Smooth muscle cell (in vitro differentiated cells): ENCODE results near the gene ACSBG1. TPM values are rescaled to one million over a fixed set of nuclear protein-coding genes. Genes with fewer than 3 reads are reported as not detected.
"Not testable (repeated sequence)": the region's sequence is repeated elsewhere in the genome, so short reads cannot be mapped to it uniquely, and the experiment has no call there.

ENCODE experiments used
- DNase-seq: peaks from one replicate; lab custom pipeline; 2025; ENCODE audit not compliant: unreplicated experiment; lab: John Stamatoyannopoulos, UW
- H2AFZ ChIP-seq: fragments of 200-600 bp; sonication (generic); 2 replicates; pipeline ENCODE4 v1.6.0; 2016; ENCODE audit warnings: antibody characterized with exemption, low read depth, mild to moderate bottlenecking
- H3F3A ChIP-seq: fragments of 200-600 bp; sonication (generic); 2 replicates; pipeline ENCODE4 v1.6.0; 2017; ENCODE audit warnings: antibody characterized with exemption, low read depth
- H3K27ac ChIP-seq: fragments of 200-600 bp; sonication (generic); 2 replicates; pipeline ENCODE4 v1.5.1; 2016; ENCODE audit warnings: low read depth, mild to moderate bottlenecking
- H3K27me3 ChIP-seq: fragments of 200-600 bp; sonication (generic); 2 replicates; pipeline ENCODE4 v1.6.1; 2016; ENCODE audit warnings: low read depth, mild to moderate bottlenecking
- H3K36me3 ChIP-seq: fragments of 200-600 bp; sonication (generic); 2 replicates; pipeline ENCODE4 v1.5.1; 2016; ENCODE audit warnings: low read depth
- H3K4me1 ChIP-seq: fragments of 200-600 bp; sonication (generic); 2 replicates; pipeline ENCODE4 v1.5.1; 2016; ENCODE audit warnings: low read depth
- H3K4me2 ChIP-seq: fragments of 200-600 bp; sonication (generic); 2 replicates; pipeline ENCODE4 v1.6.0; 2016; ENCODE audit warnings: mild to moderate bottlenecking
- H3K4me3 ChIP-seq: fragments of 200-600 bp; sonication (generic); 2 replicates; pipeline ENCODE4 v1.5.1; 2016; ENCODE audit warnings: mild to moderate bottlenecking
- H3K79me2 ChIP-seq: fragments of 200-600 bp; sonication (generic); 2 replicates; pipeline ENCODE4 v1.6.0; 2016; ENCODE audit warnings: low read depth, mild to moderate bottlenecking
- H3K9ac ChIP-seq: fragments of 200-600 bp; sonication (generic); 2 replicates; pipeline ENCODE4 v1.6.0; 2016; ENCODE audit warnings: low read depth
- H3K9me3 ChIP-seq: fragments of 200-600 bp; sonication (generic); replicated peaks from 2 replicates; pipeline ENCODE4 v1.5.1; 2016; ENCODE audit warnings: low read depth
- H4K20me1 ChIP-seq: fragments of 200-600 bp; sonication (generic); 2 replicates; pipeline ENCODE4 v1.6.0; 2016; ENCODE audit warnings: low read depth
- WGBS: methylation state at CpG from one replicate; pipeline ENCODE4 v1.1.7; 2016; ENCODE audit warnings: low lambda C conversion rate; 5-methylcytosine and 5-hydroxymethylcytosine counted together
- polyA plus RNA-seq: library from polyadenylated mRNA; unstranded; fragments of >200 nt; fragmentation: Nextera tagmentation; extraction: Ambion mirVana; gene quantifications from 2 replicates; pipeline ENCODE4 v1.2.1, GENCODE V29; 2016
- total RNA-seq: library from RNA; depleted of rRNA; stranded (reverse); fragments of >200 nt; gene quantifications from 2 replicates; pipeline ENCODE4 v1.2.3, GENCODE V29; 2014
- TF ChIP-seq, protein P1 (sequence below): fragments of 200-600 bp; sonication (generic); IDR thresholded peaks from 2 replicates; pipeline ENCODE4 v1.5.1; 2017; ENCODE audit warnings: borderline replicate concordance, mild to moderate bottlenecking, antibody characterized with exemption; ENCODE audit not compliant: insufficient read depth, poor library complexity, severe bottlenecking

Gene ACSBG1
- total and polyA plus RNA-seq, 2 experiments from 2014 or later: under 0.01 to 0.22 TPM

DNA sequence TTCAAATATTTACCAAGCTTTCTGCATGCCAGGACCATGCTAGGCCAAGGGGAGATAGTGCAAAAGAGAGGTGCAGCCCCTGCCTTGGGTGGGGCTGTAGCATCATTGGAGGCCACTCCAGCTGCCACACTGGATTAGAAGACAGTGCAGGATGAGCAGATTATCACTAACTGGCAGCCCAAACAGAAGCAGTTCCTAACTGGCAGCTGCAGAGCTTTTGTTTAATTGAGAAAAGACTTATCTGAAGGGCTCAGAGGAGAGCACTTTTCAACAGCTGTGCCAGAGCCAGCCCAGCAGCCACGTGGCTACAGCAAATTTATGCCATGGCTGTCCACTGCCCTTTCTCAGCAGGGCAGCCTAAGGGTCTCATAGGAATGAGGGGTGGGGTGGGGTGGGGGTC, 13.5 kb upstream of the ACSBG1 start:
- H3K9ac ChIP-seq: no peak overlapping the region
- no peaks in the 10 kb centered on the region for H3K9me3 ChIP-seq
- no peak overlapping the region for H3K27ac ChIP-seq
- H3K36me3 ChIP-seq: no peaks in the 10 kb centered on the region
- 80% methylated on average over 1 of the region's 1 CpG for WGBS
- no peak overlapping the region for H2AFZ ChIP-seq
- DNase-seq: no peak
- no peaks in the 10 kb centered on the region for H4K20me1 ChIP-seq
- H3K4me2 ChIP-seq: no peak overlapping the region
- TF ChIP-seq, protein P1, sequence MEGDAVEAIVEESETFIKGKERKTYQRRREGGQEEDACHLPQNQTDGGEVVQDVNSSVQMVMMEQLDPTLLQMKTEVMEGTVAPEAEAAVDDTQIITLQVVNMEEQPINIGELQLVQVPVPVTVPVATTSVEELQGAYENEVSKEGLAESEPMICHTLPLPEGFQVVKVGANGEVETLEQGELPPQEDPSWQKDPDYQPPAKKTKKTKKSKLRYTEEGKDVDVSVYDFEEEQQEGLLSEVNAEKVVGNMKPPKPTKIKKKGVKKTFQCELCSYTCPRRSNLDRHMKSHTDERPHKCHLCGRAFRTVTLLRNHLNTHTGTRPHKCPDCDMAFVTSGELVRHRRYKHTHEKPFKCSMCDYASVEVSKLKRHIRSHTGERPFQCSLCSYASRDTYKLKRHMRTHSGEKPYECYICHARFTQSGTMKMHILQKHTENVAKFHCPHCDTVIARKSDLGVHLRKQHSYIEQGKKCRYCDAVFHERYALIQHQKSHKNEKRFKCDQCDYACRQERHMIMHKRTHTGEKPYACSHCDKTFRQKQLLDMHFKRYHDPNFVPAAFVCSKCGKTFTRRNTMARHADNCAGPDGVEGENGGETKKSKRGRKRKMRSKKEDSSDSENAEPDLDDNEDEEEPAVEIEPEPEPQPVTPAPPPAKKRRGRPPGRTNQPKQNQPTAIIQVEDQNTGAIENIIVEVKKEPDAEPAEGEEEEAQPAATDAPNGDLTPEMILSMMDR: no peak
- no peaks in the 10 kb centered on the region for H3F3A ChIP-seq
- H3K4me1 ChIP-seq: no peaks in the 10 kb centered on the region
- no peaks in the 10 kb centered on the region for H3K79me2 ChIP-seq
- no peaks in the 10 kb centered on the region for H3K27me3 ChIP-seq
- no peak overlapping the region for H3K4me3 ChIP-seq

DNA sequence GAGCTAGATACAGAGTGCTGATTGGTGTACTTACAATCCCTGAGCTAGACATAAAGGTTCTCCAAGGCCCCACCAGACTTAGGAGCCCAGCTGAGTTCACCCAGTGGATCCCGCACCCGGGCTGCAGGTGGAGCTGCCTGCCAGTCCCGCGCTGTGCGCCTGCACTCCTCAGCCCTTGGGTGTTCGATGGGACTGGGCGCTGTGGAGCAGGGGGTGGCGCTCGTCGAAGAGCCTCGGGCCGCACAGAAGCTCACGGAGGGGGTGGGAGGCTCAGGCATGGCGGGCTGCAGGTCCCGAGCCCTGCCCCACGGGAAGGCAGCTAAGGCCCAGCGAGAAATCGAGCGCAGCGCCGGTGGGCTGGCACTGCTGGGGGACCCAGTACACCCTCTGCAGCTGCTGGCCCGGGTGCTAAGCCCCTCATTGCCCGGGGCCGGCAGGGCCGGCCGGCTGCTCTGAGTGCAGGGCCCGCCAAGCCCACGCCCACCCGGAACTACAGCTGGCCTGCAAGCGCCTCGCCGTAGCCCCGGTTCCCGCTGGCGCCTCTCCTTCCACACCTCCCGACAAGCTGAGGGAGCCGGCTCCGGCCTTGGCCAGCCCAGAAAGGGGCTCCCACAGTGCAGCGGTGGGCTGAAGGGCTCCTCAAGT, 11.7 kb upstream of the ACSBG1 start:
- not testable (repeated sequence) for H3K9me3 ChIP-seq, H3F3A ChIP-seq, H3K4me1 ChIP-seq, H3K27me3 ChIP-seq, H3K36me3 ChIP-seq, H3K27ac ChIP-seq, H3K79me2 ChIP-seq, DNase-seq, H3K4me2 ChIP-seq, H2AFZ ChIP-seq, H3K9ac ChIP-seq, H3K4me3 ChIP-seq, H4K20me1 ChIP-seq
- WGBS: 96% methylated on average over 28 of the region's 39 CpGs

GRCh38 chr15:78245392-78245791, 11.0 kb upstream of the ACSBG1 start:
- H3K4me3 ChIP-seq, H3K4me2 ChIP-seq, H3K4me1 ChIP-seq, DNase-seq, H3K36me3 ChIP-seq, H3K27me3 ChIP-seq, H3K9me3 ChIP-seq, H3K9ac ChIP-seq, H3F3A ChIP-seq, H2AFZ ChIP-seq, H4K20me1 ChIP-seq, H3K27ac ChIP-seq, H3K79me2 ChIP-seq: not testable (repeated sequence)
- WGBS: 68% methylated on average over 14 of the region's 14 CpGs

DNA sequence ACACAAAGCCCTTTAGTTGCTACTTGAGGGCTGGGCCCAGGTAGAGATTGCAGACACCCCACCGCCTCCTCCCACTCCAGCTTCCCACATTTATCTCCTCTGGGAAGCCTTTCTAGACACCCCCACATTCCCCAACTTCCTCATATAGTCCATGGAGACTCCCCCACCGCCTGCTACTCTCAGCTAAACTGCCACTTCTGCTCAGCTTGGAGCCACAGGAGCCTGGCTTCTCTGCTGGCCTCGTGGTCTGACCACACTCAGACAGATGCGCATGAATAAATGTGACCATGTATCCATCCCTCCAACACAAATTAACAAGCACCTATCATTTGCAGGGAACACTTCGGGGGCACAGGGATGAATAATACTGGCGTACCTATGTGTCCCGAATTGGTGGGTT, 10.5 kb upstream of the ACSBG1 start:
- Histone ChIP-seq H3K79me2 (no peaks in the 10 kb centered on the region), H3K4me2 (no peak overlapping the region), H2AFZ (no peak overlapping the region), H3K4me1 (no peaks in the 10 kb centered on the region), H3K27ac (no peak overlapping the region), H3K27me3 (no peaks in the 10 kb centered on the region), H4K20me1 (no peaks in the 10 kb centered on the region), H3K9me3 (no peaks in the 10 kb centered on the region), H3K9ac (no peak overlapping the region), H3K4me3 (no peak overlapping the region), H3K36me3 (no peaks in the 10 kb centered on the region), H3F3A (no peaks in the 10 kb centered on the region)
- 59% methylated on average over 7 of the region's 7 CpGs for WGBS
- TF ChIP-seq, protein P1: no peak
- DNase-seq: no peak

DNA sequence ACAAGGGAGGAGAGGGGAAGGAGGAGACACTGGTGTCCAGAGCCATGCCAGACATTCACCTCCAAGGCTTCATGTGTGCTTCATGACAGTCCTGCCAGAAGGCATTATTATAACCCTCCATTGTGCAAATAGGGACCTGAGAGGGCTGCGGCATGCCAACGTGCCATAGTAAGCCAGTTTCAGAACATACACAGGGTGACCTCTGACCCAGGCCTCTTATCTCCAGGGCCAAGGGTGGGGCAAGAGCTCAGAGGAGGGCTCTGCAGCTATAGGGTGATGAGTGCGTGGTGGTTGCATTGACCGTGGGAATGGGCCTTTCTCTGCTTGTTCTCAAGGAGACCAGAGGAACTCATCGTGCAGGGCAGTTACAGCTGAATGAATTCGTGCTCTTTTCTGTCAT, 9.7 kb upstream of the ACSBG1 start:
- Histone ChIP-seq H3K79me2 (no peaks in the 10 kb centered on the region), H3K4me3 (no peak overlapping the region), H3K27me3 (no peaks in the 10 kb centered on the region), H3K4me2 (no peak overlapping the region), H3K9me3 (no peaks in the 10 kb centered on the region), H4K20me1 (no peaks in the 10 kb centered on the region), H3K27ac (no peak overlapping the region), H3K4me1 (no peaks in the 10 kb centered on the region), H3K36me3 (no peaks in the 10 kb centered on the region), H3F3A (no peaks in the 10 kb centered on the region), H2AFZ (no peak overlapping the region), H3K9ac (no peak overlapping the region)
- no peak for DNase-seq
- TF ChIP-seq, protein P1: no peak
- WGBS: 91% methylated on average over 6 of the region's 6 CpGs
